Measurements from ENCODE around the gene ARRDC1. TPM values are rescaled to one million over a fixed set of nuclear protein-coding genes. Genes with fewer than 3 reads are reported as not detected.

The ARRDC1 gene
- total and polyA plus RNA-seq, 9 of the 15 experiments (the other 6 are each of a cell fraction or from before 2014, with no cell fraction given), result 0.21 to 45.3 (median 18.6) TPM

GRCh38 chr9:137578518-137579258 is 26.8 kb upstream of the ARRDC1 start, which contains the start of gene DPH7 (continued):
- TF ChIP-seq ARID4B (CRISPR knock-in tag; IDR thresholded peaks at IDR 0.05), result peak; percentile 93
- no peak for TF ChIP-seq ZNF511 (CRISPR knock-in tag; IDR thresholded peaks at IDR 0.05)
- no peak for TF ChIP-seq ZNF134 (CRISPR knock-in tag; conservative IDR thresholded peaks at IDR 0.05)
- TF ChIP-seq GABPB2 (CRISPR knock-in tag; conservative IDR thresholded peaks at IDR 0.05), result no peak
- peak; percentile 55 for TF ChIP-seq HNRNPLL (IDR thresholded peaks at IDR 0.05; ENCODE audit: low read depth, low read length, poor library complexity, severe bottlenecking)
- TF ChIP-seq ZMIZ1 (IDR thresholded peaks at IDR 0.05; ENCODE audit: low read depth in 2 of 2, low read length in 2 of 2), result no peak
- TF ChIP-seq RAD51 (IDR thresholded peaks at IDR 0.05; ENCODE audit: borderline replicate concordance, low read depth), result no peak
- TF ChIP-seq ZFX (CRISPR knock-in tag; IDR thresholded peaks at IDR 0.05), result peak; percentile 96
- TF ChIP-seq ZNF212 (CRISPR knock-in tag; IDR thresholded peaks at IDR 0.05), result 0 out of 2 replicates have a peak, but pooled peaks have one; percentile 44
- TF ChIP-seq ZNF445 (CRISPR knock-in tag; IDR thresholded peaks at IDR 0.05; ENCODE audit: low read depth), result no peak
- no peak for TF ChIP-seq ZBTB2 (IDR thresholded peaks at IDR 0.05)
- TF ChIP-seq RUNX1 (IDR thresholded peaks at IDR 0.05; ENCODE audit: low read depth), result no peak
- TF ChIP-seq TSC22D4 (tag; IDR thresholded peaks at IDR 0.05), result no peak
- TF ChIP-seq SMARCA4 (IDR thresholded peaks at IDR 0.05), result no peak

All from K562 (cell line).